ENCODE results near the gene NOC2L. TPM values are rescaled to one million over a fixed set of nuclear protein-coding genes. Genes with fewer than 3 reads are reported as not detected.

Gene NOC2L
- total and polyA plus RNA-seq, 2 donors (not counting 3 experiments of a cell fraction or from before 2014, with no cell fraction given): 55.3 to 87.9 TPM

GRCh38 chr1:917076-917459 lies 42.0 kb downstream of the NOC2L start:
- dilution Hi-C loops (cut with MboI; ENCODE audit: extremely low pct_ligation_motif_present, low sequenced_read_pairs): no loop called here
- Histone ChIP-seq H3K4me2 (ENCODE audit: insufficient read depth, low read length) (no peak overlapping the region), H4K20me1 (replicated peaks; ENCODE audit: control insufficient read depth, extremely low read depth, insufficient read depth, low read length) (no peaks in the 10 kb centered on the region), H3K36me3 (ENCODE audit: control insufficient read depth in 2 of 2, extremely low read depth in 1 of 2, insufficient read depth in 2 of 2, low read length in 2 of 2) (no peaks in the 10 kb centered on the region), H3K4me3 (replicated peaks in 1 of 3; ENCODE audit: insufficient read depth in 1 of 3, low read depth in 1 of 3, low read length in 3 of 3) (no peak overlapping the region), H3K9ac (replicated peaks; ENCODE audit: extremely low read depth, insufficient read depth, low read length) (no peak overlapping the region), H3K4me1 (ENCODE audit: control insufficient read depth, extremely low read depth, insufficient read depth, low read length) (no peaks in the 10 kb centered on the region), H3K9me3 (replicated peaks; ENCODE audit: control insufficient read depth, insufficient read depth, low read length) (no peaks in the 10 kb centered on the region), H3K27ac (ENCODE audit: insufficient read depth, low read depth, low read length) (no peak overlapping the region), H2AFZ (ENCODE audit: low read depth, low read length) (no peak overlapping the region), H3K27me3 (ENCODE audit: control insufficient read depth in 2 of 2, insufficient read depth in 2 of 2, low read length in 2 of 2) (peaks cover 3 to 12% of the 10 kb centered on the region in 2 experiments), H3K9me1 (replicated peaks; ENCODE audit: control insufficient read depth, extremely low read depth, insufficient read depth, low read length) (no peaks in the 10 kb centered on the region), H3K79me2 (ENCODE audit: control insufficient read depth, insufficient read depth, low read length) (no peaks in the 10 kb centered on the region)
- CTCF ChIA-PET: interaction anchor here (1.4 kb wide), 2 partner anchors 12 to 14 kb away, joined by 3 to 9 read pairs; no protein-coding TSS in a partner anchor
- intact Hi-C loops (cut with micrococcal nuclease): no loop called here
- TF ChIP-seq GATA2 (IDR thresholded peaks at IDR 0.05; ENCODE audit: insufficient read depth, insufficient read length, low read depth, low read length) (no peak), JUN (IDR thresholded peaks at IDR 0.05; ENCODE audit: borderline replicate concordance, insufficient read depth, insufficient read length, low read depth) (no peak), POLR2AphosphoS5 (IDR thresholded peaks at IDR 0.05; ENCODE audit: insufficient read depth, low read depth, low read length) (no peak), FOS (IDR thresholded peaks at IDR 0.05; ENCODE audit: borderline replicate concordance, insufficient read depth, low read length) (no peak), MAX (IDR thresholded peaks at IDR 0.05; ENCODE audit: insufficient read depth, insufficient read length) (no peak), EZH2 (IDR thresholded peaks at IDR 0.05; ENCODE audit: borderline replicate concordance, low read depth, low read length, severe bottlenecking) (peak; percentile 41), CTCF (IDR thresholded peaks at IDR 0.05; ENCODE audit: extremely low read depth in 1 of 2, insufficient read depth in 1 of 2, low read depth in 1 of 2, low read length in 2 of 2) (no peak), MYC (IDR thresholded peaks at IDR 0.05; ENCODE audit: low read depth, low read length) (no peak)
- FAIRE-seq (no peak), DNase-seq (ENCODE audit: low read depth, low spot score) (no peak)
- POLR2A ChIA-PET: no interaction called here
- no TSS peak for BruUV-seq (replicated peaks)

Measured in endothelial cell of umbilical vein (primary cell).